Endothelial cell of umbilical vein (primary cell): ENCODE measurements around the gene SYDE2. TPM values are rescaled to one million over a fixed set of nuclear protein-coding genes. Genes with fewer than 3 reads are reported as not detected.

Experiments
- BruUV-seq: library from RNA; stranded (reverse); fragments of 400-500 nt; replicated peaks from 2 replicates; lab custom pipeline; 2021; lab: Mats Ljungman, UMichigan
- CTCF ChIA-PET: fragments of 300-600, 350-600 bp; sonication (Branson Sonifier 250); formaldehyde crosslinking; loops from one replicate; lab custom pipeline; 2021; ENCODE audit warnings: antibody characterized with exemption, inconsistent platforms; lab: Charles Lee
- POLR2A ChIA-PET: fragments of 300-600, 350-600 bp; sonication (Branson Sonifier 250); formaldehyde crosslinking; loops from one replicate; lab custom pipeline; 2021; ENCODE audit warnings: antibody characterized with exemption, inconsistent platforms; lab: Charles Lee
- DNase-seq: peaks from one replicate; pipeline ENCODE4 v3.0.0-alpha.2; 2011; ENCODE audit warnings: low read depth, low spot score
- FAIRE-seq: peaks from 2 replicates; lab custom pipeline; 2011; peaks lifted over from hg19 to GRCh38; lab: Jason Lieb, UNC
- H2AFZ ChIP-seq: 2 replicates; pipeline ENCODE4 v1.6.0; 2012; ENCODE audit warnings: low read depth, low read length, control low read depth, inconsistent platforms
- H3K27ac ChIP-seq: 2 replicates; pipeline ENCODE4 v1.5.1; 2011; ENCODE audit warnings: low read depth, mild to moderate bottlenecking, control low read depth, low read length, moderate library complexity; ENCODE audit not compliant: insufficient read depth
- H3K27me3 ChIP-seq, 2 experiments: 2 replicates each; pipeline versions ENCODE4 v1.6.0 to v1.6.1; 2011; ENCODE audit warnings: low read length in 2 of 2, mixed read lengths in 1 of 2; ENCODE audit not compliant: control insufficient read depth in 2 of 2, insufficient read depth in 2 of 2
- H3K36me3 ChIP-seq, 2 experiments: 2 replicates in 1 of 2; 3 replicates in 1 of 2; pipeline ENCODE4 v1.5.1; 2011; ENCODE audit warnings: low read length in 2 of 2, mild to moderate bottlenecking in 1 of 2, moderate library complexity in 1 of 2; ENCODE audit not compliant: control insufficient read depth in 2 of 2, insufficient read depth in 2 of 2; ENCODE audit errors: extremely low read depth in 1 of 2
- H3K4me1 ChIP-seq: 3 replicates; pipeline ENCODE4 v1.5.1; 2011; ENCODE audit warnings: mild to moderate bottlenecking, low read length; ENCODE audit not compliant: control insufficient read depth, insufficient read depth; ENCODE audit errors: extremely low read depth
- H3K4me2 ChIP-seq: 2 replicates; pipeline ENCODE4 v1.6.1; 2011; ENCODE audit warnings: low read length, control low read depth, mixed read lengths; ENCODE audit not compliant: insufficient read depth
- H3K4me3 ChIP-seq, 3 experiments: fragments of 200-600 bp in 1 of 3; sonication (generic), shearing (Covaris generic) in 1 of 3; replicated peaks in 1 of 3; 2 replicates each; pipeline ENCODE4 v1.5.1; 2011 to 2016; ENCODE audit warnings: control low read depth in 3 of 3, low read length in 3 of 3, mild to moderate bottlenecking in 2 of 3, inconsistent platforms in 1 of 3, low read depth in 1 of 3, moderate library complexity in 1 of 3; ENCODE audit not compliant: insufficient read depth in 1 of 3
- H3K79me2 ChIP-seq: 2 replicates; pipeline ENCODE4 v1.6.0; 2012; ENCODE audit warnings: low read length, inconsistent platforms; ENCODE audit not compliant: control insufficient read depth, insufficient read depth
- H3K9ac ChIP-seq: replicated peaks from 2 replicates; pipeline ENCODE3; 2011; ENCODE audit warnings: low read length, control low read depth; ENCODE audit not compliant: insufficient read depth; ENCODE audit errors: extremely low read depth
- H3K9me1 ChIP-seq: replicated peaks from 3 replicates; pipeline ENCODE4 v1.6.0; 2011; ENCODE audit warnings: mild to moderate bottlenecking, low read length; ENCODE audit not compliant: control insufficient read depth, insufficient read depth; ENCODE audit errors: extremely low read depth
- H3K9me3 ChIP-seq: replicated peaks from 2 replicates; pipeline ENCODE4 v1.5.1; 2012; ENCODE audit warnings: low read length, inconsistent platforms; ENCODE audit not compliant: control insufficient read depth, insufficient read depth
- H4K20me1 ChIP-seq: replicated peaks from 2 replicates; pipeline ENCODE3; 2011; ENCODE audit warnings: mild to moderate bottlenecking, low read length; ENCODE audit not compliant: control insufficient read depth, insufficient read depth; ENCODE audit errors: extremely low read depth
- EZH2 ChIP-seq: IDR thresholded peaks from 2 replicates; pipeline ENCODE4 v1.6.1; 2012; ENCODE audit warnings: borderline replicate concordance, low read depth, mild to moderate bottlenecking, moderate library complexity, low read length, inconsistent platforms; ENCODE audit not compliant: severe bottlenecking
- FOS ChIP-seq: IDR thresholded peaks from 2 replicates; pipeline ENCODE4 v1.6.1; 2011; ENCODE audit warnings: mild to moderate bottlenecking, low read length, moderate library complexity, borderline replicate concordance; ENCODE audit not compliant: insufficient read depth
- GATA2 ChIP-seq: IDR thresholded peaks from 2 replicates; pipeline ENCODE4 v1.7.0; 2011; ENCODE audit warnings: low read depth, mild to moderate bottlenecking, moderate library complexity, mixed read lengths, low read length; ENCODE audit not compliant: insufficient read length, insufficient read depth
- JUN ChIP-seq: IDR thresholded peaks from 2 replicates; pipeline ENCODE4 v1.6.1; 2011; ENCODE audit warnings: borderline replicate concordance, low read depth; ENCODE audit not compliant: insufficient read length, insufficient read depth
- MAX ChIP-seq: IDR thresholded peaks from 2 replicates; pipeline ENCODE4 v1.6.1; 2011; ENCODE audit not compliant: insufficient read depth, insufficient read length
- POLR2AphosphoS5 ChIP-seq: IDR thresholded peaks from 2 replicates; pipeline ENCODE4 v1.6.1; 2012; ENCODE audit warnings: low read depth, mild to moderate bottlenecking, control low read depth, low read length, moderate library complexity; ENCODE audit not compliant: insufficient read depth
- dilution Hi-C: fragments of 300-500 bp; cut with MboI; formaldehyde crosslinking; loops from one replicate; pipeline ENCODE4 v1.15.0; 2019; ENCODE audit warnings: low sequenced_read_pairs; ENCODE audit not compliant: extremely low pct_ligation_motif_present
- intact Hi-C: fragments of 100-400 bp; cut with micrococcal nuclease; formaldehyde crosslinking; loops from one replicate; pipeline ENCODE4 v1.10.0; 2022
- polyA plus RNA-seq, 4 experiments: library from polyadenylated mRNA; depleted of rRNA in 3 of 4; stranded (reverse) in 3 of 4; unstranded in 1 of 4; fragments of >200 nt; gene quantifications; 2 replicates each; pipeline versions ENCODE4 v1.2.1 to v1.2.3, GENCODE V29; 2011 to 2012; ENCODE audit warnings: missing spikeins in 1 of 4
- total RNA-seq: library from RNA; stranded (reverse); gene quantifications from 2 replicates; pipeline ENCODE4 v1.2.3, GENCODE V29; 2021
- TF ChIP-seq, protein P1 (sequence below), 2 donors: IDR thresholded peaks; 1 replicate in 1 of 2; 2 replicates in 1 of 2; pipeline ENCODE4 v1.5.1; 2011; ENCODE audit warnings: low read length in 2 of 2, mild to moderate bottlenecking in 2 of 2, moderate library complexity in 2 of 2, control low read depth in 1 of 2, inconsistent platforms in 1 of 2, low read depth in 1 of 2; ENCODE audit not compliant: insufficient read depth in 1 of 2; ENCODE audit errors: extremely low read depth in 1 of 2

The SYDE2 gene
- total and polyA plus RNA-seq, 2 donors (not counting 3 experiments of a cell fraction or from before 2014, with no cell fraction given), result 0.52 to 3.1 TPM

GRCh38 chr1:85245891-85246290, 45.1 kb upstream of the SYDE2 start:
- peaks cover 6% of the 10 kb centered on the region for H3K4me1 ChIP-seq
- DNase-seq (no peak), FAIRE-seq (no peak)
- H3K9ac ChIP-seq, result no peak overlapping the region
- no peak overlapping the region for H2AFZ ChIP-seq
- H3K27ac ChIP-seq, result no peak overlapping the region
- H3K4me2 ChIP-seq, result no peak overlapping the region
- no peaks in the 10 kb centered on the region for H3K79me2 ChIP-seq
- ChIA-PET POLR2A (no interaction called here), CTCF (interaction anchor here (3.1 to 3.4 kb wide), 2 partner anchors 9 to 301 kb away, joined by 17 to 28 read pairs; no protein-coding TSS in a partner anchor)
- no peak for TF ChIP-seq EZH2
- TF ChIP-seq FOS, result no peak
- TF ChIP-seq, protein P1, sequence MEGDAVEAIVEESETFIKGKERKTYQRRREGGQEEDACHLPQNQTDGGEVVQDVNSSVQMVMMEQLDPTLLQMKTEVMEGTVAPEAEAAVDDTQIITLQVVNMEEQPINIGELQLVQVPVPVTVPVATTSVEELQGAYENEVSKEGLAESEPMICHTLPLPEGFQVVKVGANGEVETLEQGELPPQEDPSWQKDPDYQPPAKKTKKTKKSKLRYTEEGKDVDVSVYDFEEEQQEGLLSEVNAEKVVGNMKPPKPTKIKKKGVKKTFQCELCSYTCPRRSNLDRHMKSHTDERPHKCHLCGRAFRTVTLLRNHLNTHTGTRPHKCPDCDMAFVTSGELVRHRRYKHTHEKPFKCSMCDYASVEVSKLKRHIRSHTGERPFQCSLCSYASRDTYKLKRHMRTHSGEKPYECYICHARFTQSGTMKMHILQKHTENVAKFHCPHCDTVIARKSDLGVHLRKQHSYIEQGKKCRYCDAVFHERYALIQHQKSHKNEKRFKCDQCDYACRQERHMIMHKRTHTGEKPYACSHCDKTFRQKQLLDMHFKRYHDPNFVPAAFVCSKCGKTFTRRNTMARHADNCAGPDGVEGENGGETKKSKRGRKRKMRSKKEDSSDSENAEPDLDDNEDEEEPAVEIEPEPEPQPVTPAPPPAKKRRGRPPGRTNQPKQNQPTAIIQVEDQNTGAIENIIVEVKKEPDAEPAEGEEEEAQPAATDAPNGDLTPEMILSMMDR (IDR thresholded peaks at IDR 0.05; ENCODE audit: extremely low read depth in 1 of 2, insufficient read depth in 1 of 2, low read depth in 1 of 2, low read length in 2 of 2), result no peak
- TF ChIP-seq JUN, result no peak
- TF ChIP-seq GATA2, result no peak
- no peak for TF ChIP-seq POLR2AphosphoS5
- TF ChIP-seq MAX, result no peak
- H3K9me3 ChIP-seq, result no peaks in the 10 kb centered on the region
- no peaks in the 10 kb centered on the region for H3K9me1 ChIP-seq
- no peaks in the 10 kb centered on the region for H4K20me1 ChIP-seq
- no peaks in the 10 kb centered on the region for H3K27me3 ChIP-seq
- no TSS peak for BruUV-seq
- H3K36me3 ChIP-seq, result no peaks in the 10 kb centered on the region
- intact Hi-C loops, result no loop called here
- H3K4me3 ChIP-seq, result no peak overlapping the region
- dilution Hi-C loops, result no loop called here
